Heart right ventricle (tissue), 16 donors: Measurements from ENCODE around the gene SEPSECS. TPM values are rescaled to one million over a fixed set of nuclear protein-coding genes. Genes with fewer than 3 reads are reported as not detected.

Experiments
- ATAC-seq, 8 donors: fragments of 200-7000 bp; cut with Tn5 transposase; one replicate each; pipeline ENCODE4 v1.9.1; 2020; ENCODE audit warnings: mild to moderate bottlenecking in 8 of 8, moderate library complexity in 8 of 8, moderate number of reproducible peaks in 1 of 8
- DNase-seq, 2 donors: peaks; one replicate each; pipeline ENCODE4 v3.0.0-alpha.2; 2020
- H3K27ac ChIP-seq, 10 donors: fragments of 200-600 bp; sonication (generic) in 2 of 10; one replicate each; pipeline versions ENCODE4 v1.5.0 to v1.8.0; 2020 to 2022; ENCODE audit warnings: mild to moderate bottlenecking in 3 of 10
- H3K27me3 ChIP-seq, 7 donors: fragments of 200-600 bp; one replicate each; pipeline ENCODE4 v1.8.0; 2021 to 2022; ENCODE audit warnings: mild to moderate bottlenecking in 2 of 7
- H3K36me3 ChIP-seq, 9 donors: fragments of 200-600 bp; sonication (generic) in 1 of 9; one replicate each; pipeline versions ENCODE4 v1.5.0 to v1.8.0; 2020 to 2022; ENCODE audit warnings: mild to moderate bottlenecking in 2 of 9
- H3K4me1 ChIP-seq, 9 donors: fragments of 200-600 bp; sonication (generic) in 1 of 9; one replicate each; pipeline versions ENCODE4 v1.5.0 to v1.8.0; 2020 to 2022; ENCODE audit warnings: mild to moderate bottlenecking in 4 of 9
- H3K4me3 ChIP-seq, 10 donors: fragments of 200-600 bp; sonication (generic) in 2 of 10; one replicate each; pipeline versions ENCODE4 v1.5.0 to v1.8.0; 2020 to 2022; ENCODE audit warnings: mild to moderate bottlenecking in 7 of 10, moderate library complexity in 2 of 10
- H3K9me3 ChIP-seq, 11 donors: fragments of 200-600 bp in 10 of 11; sonication (generic) in 2 of 11; one replicate each; pipeline versions ENCODE4 v1.5.0 to v1.8.0; 2013 to 2022; ENCODE audit warnings: mild to moderate bottlenecking in 2 of 11, control low read depth in 1 of 11, moderate library complexity in 1 of 11
- WGBS, 2 donors: extraction: QIAGEN DNeasy Blood & Tissue Kit; methylation state at CpG; one replicate each; pipeline ENCODE4 v1.1.7; 2013; ENCODE audit warnings: inconsistent platforms in 1 of 2; 5-methylcytosine and 5-hydroxymethylcytosine counted together
- intact Hi-C, 10 donors: fragments of 100-400 bp; cut with DNase I; formaldehyde crosslinking; loops; one replicate each; pipeline versions ENCODE4 v1.11.1 to v1.14.2; 2022
- long read RNA-seq, 3 donors: library from polyadenylated mRNA; unstranded; transcript quantifications; one replicate each; pipeline ENCODE4 v2.0.0, GENCODE V29; 2020 to 2021
- polyA plus RNA-seq, 2 donors: library from polyadenylated mRNA; stranded (reverse); fragments of 200-250 nt; gene quantifications; one replicate each; pipeline ENCODE4 v1.2.3, GENCODE V29; 2013
- total RNA-seq, 10 donors: library from RNA; stranded (reverse); fragmentation: NEBNext Ultra II Directional in 3 of 10; extraction: Animal tissue kit (Norgen Biotek cat#: 25700) in 3 of 10; gene quantifications; one replicate each; pipeline versions ENCODE4 v1.2.1 to v1.2.4, GENCODE V29; 2021 to 2023
- TF ChIP-seq, protein P1 (sequence below), 9 donors: fragments of 200-600 bp; sonication (generic) in 2 of 9; IDR thresholded peaks; one replicate each; pipeline versions ENCODE4 v1.5.0 to v1.8.0; 2021 to 2022; ENCODE audit warnings: antibody characterized with exemption in 9 of 9, mild to moderate bottlenecking in 5 of 9, moderate library complexity in 1 of 9
- donor health status: Arrhythmogenic right ventricular cardiomyopathy.
- donor health status: ischemic (EF 13 %, LVEDD 7.1; RV severe dilation, severe dysfunction).
- donor health status: healthy with polysubstance abuse.
- donor health status: DM: no; HTN: yes; CAD: no.
- donor health status: DM: no; HTN: no; CAD: no.
- donor health status: ischemic (EF 25% LVEDD 6.9; RV normal size, moderate dysfunction).
- donor health status: ischemic (EF 25% LVEDD 5.7; RV mildly dilated, moderate dysfunction).
- donor health status: healthy.
- donor health status: DM: yes; HTN: yes; CAD: no.
- donor health status: Ischemic cardiomyopathy.
- donor health status: ischemic (EF 35%, LVEDD 5.7; RV mildly dilated, moderate dysfunction).
- donor health status: nonischemic (EF 11% LVEDD 7.7; RV severe dilation, severe dysfunction).
- donor health status: DM: yes; HTN: yes; CAD: no.
- donor health status: PGD.
- donor health status: ischemic (EF 29% LVEDD 5.4; RV normal size, mild dysfunction).
- donor health status: nonischemic (EF 23%, LVEDD 6.1; RV moderate dilation, normal function).

Gene SEPSECS
- total RNA-seq, result 1 to 10 TPM; 2.9 to 9.1 (median 6.2) TPM
- 1 to 10 TPM; 1.3 to 6.0 TPM for polyA plus RNA-seq
- long read RNA-seq, donor 1, full-length matches to known transcripts, result 2 of 3 reads
- long read RNA-seq, donor 1, partial matches to known transcripts, result 0 of 3 reads
- long read RNA-seq, donor 1, other reads (novel, unspliced or antisense), result 1 of 3 reads
- long read RNA-seq, donor 2, full-length matches to known transcripts, result 3 of 4 reads
- long read RNA-seq, donor 2, partial matches to known transcripts, result 1 of 4 reads
- long read RNA-seq, donor 2, other reads (novel, unspliced or antisense), result 0 of 4 reads
- long read RNA-seq, donor 3, full-length matches to known transcripts, result 1 of 2 reads
- long read RNA-seq, donor 3, partial matches to known transcripts, result 1 of 2 reads
- long read RNA-seq, donor 3, other reads (novel, unspliced or antisense), result 0 of 2 reads

- DNase-seq, result peak; percentile 96 to 99
- 1% methylated on average over 66 of the region's 66 CpGs for WGBS, 2 donors
These were observed at the start of gene SEPSECS for GRCh38 chr4:25159837-25160713. Gene SEPSECS (minus strand): TSS chr4:25160449. CDS start chr4:25160369, 80 bp downstream.

GRCh38 chr4:25209702-25210101 lies 49.5 kb upstream of the SEPSECS start:
- TF ChIP-seq, protein P1, sequence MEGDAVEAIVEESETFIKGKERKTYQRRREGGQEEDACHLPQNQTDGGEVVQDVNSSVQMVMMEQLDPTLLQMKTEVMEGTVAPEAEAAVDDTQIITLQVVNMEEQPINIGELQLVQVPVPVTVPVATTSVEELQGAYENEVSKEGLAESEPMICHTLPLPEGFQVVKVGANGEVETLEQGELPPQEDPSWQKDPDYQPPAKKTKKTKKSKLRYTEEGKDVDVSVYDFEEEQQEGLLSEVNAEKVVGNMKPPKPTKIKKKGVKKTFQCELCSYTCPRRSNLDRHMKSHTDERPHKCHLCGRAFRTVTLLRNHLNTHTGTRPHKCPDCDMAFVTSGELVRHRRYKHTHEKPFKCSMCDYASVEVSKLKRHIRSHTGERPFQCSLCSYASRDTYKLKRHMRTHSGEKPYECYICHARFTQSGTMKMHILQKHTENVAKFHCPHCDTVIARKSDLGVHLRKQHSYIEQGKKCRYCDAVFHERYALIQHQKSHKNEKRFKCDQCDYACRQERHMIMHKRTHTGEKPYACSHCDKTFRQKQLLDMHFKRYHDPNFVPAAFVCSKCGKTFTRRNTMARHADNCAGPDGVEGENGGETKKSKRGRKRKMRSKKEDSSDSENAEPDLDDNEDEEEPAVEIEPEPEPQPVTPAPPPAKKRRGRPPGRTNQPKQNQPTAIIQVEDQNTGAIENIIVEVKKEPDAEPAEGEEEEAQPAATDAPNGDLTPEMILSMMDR (IDR thresholded peaks at IDR 0.05), result no peak
- no peaks in the 10 kb centered on the region for H3K27me3 ChIP-seq
- H3K36me3 ChIP-seq, result no peaks in the 10 kb centered on the region
- intact Hi-C loops, result no loop called here
- DNase-seq, result no peak
- H3K9me3 ChIP-seq, result peaks cover 0 to 15% (median 2%) of the 10 kb centered on the region in 11 donors
- WGBS, 2 donors, result 81 to 100% methylated on average over 1 of the region's 1 CpG
- no peak overlapping the region for H3K4me3 ChIP-seq
- H3K4me1 ChIP-seq, result peaks cover 0 to 10% (median 0%) of the 10 kb centered on the region in 9 donors
- no peak for ATAC-seq
- no peak overlapping the region for H3K27ac ChIP-seq

More at GRCh38 chr4:25159837-25160713, at the start of gene SEPSECS:
- Histone ChIP-seq H3K9me3 (no peaks in the 10 kb centered on the region), H3K36me3 (peaks cover 0 to 24% (median 9%) of the 10 kb centered on the region in 9 donors), H3K4me3 (peak within 1 kb of the TSS; percentile 57 to 99 (median 82)), H3K27ac (peak within 1 kb of the TSS; percentile 79 to 99 (median 94)), H3K27me3 (no peaks in the 10 kb centered on the region), H3K4me1 (peaks cover 0 to 37% (median 19%) of the 10 kb centered on the region in 9 donors)
- TF ChIP-seq, protein P1 (IDR thresholded peaks at IDR 0.05), result no peak
- ATAC-seq, result peak; percentile 94 to 97 (median 96)
- intact Hi-C loops, result loop anchor here in 7 of 10 donors (1.0 to 10.0 kb wide), 7 partner anchors 72 to 575 kb away; partner anchors contain the start of genes PI4K2B (in 4 of the 7), ZCCHC4 (in 4 of the 7) and DHX15 (in 1 of the 7)

DNA sequence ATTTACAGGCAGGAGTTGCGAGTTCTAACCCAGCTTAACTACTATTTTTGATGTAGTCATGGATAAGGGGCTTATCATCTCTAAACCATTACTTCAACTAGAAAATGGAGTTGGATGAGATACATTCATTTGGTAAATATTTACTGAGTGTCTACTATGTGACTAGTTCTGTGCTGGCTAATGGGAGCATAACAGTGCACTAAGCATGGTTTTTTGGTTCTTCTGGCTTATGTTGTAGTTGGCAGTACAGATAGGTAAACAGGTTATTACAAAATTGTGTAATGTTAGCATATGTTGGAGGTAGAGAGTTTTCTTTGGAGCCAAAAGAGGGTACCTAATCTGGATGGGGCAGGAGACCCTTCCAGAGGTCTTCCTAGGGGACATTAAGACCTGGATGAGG lies 47.7 kb upstream of the SEPSECS start:
- Histone ChIP-seq H3K9me3 (peaks cover 0 to 14% (median 2%) of the 10 kb centered on the region in 11 donors), H3K27me3 (no peaks in the 10 kb centered on the region), H3K4me1 (no peaks in the 10 kb centered on the region), H3K27ac (no peak overlapping the region), H3K4me3 (no peak overlapping the region), H3K36me3 (no peaks in the 10 kb centered on the region)
- WGBS, 2 donors, result 90 to 100% methylated on average over 1 of the region's 1 CpG
- DNase-seq (no peak), ATAC-seq (no peak)
- TF ChIP-seq, protein P1 (IDR thresholded peaks at IDR 0.05), result no peak
- intact Hi-C loops, result no loop called here

DNA sequence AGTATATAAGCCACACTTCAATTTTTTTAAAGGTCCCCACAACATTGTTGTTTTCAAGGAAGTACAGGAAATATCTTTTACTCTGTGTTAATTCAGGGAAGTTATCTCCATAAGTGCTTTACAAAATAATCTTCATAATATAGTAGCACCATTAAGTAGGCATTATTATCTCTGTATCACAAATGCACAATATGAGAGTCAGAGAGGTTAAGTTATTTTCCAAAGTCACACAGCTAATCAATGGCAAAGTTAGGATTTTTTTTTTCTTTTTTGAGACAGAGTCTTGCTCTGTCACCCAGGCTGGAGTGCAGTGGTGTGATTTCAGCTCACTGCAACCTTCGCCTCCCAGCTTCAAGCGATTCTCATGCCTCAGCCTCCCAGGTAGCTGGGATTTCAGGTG lies 38.5 kb upstream of the SEPSECS start:
- H3K36me3 ChIP-seq, result peaks cover 0 to 12% (median 0%) of the 10 kb centered on the region in 9 donors
- H3K4me1 ChIP-seq, result no peaks in the 10 kb centered on the region
- H3K27ac ChIP-seq, result no peak overlapping the region
- WGBS, 2 donors, result 98 to 99% methylated on average over 2 of the region's 2 CpGs
- H3K27me3 ChIP-seq, result no peaks in the 10 kb centered on the region
- TF ChIP-seq, protein P1 (IDR thresholded peaks at IDR 0.05), result no peak
- DNase-seq, result no peak
- ATAC-seq, result no peak
- intact Hi-C loops, result no loop called here
- H3K9me3 ChIP-seq, result peaks cover 0 to 12% (median 0%) of the 10 kb centered on the region in 11 donors
- no peak overlapping the region for H3K4me3 ChIP-seq
